Karpas-422 (cell line): ENCODE results near the gene TP73. TPM values are rescaled to one million over a fixed set of nuclear protein-coding genes. Genes with fewer than 3 reads are reported as not detected.
A peak's percentile ranks its signal among the peaks of the same experiment; 100 is the strongest.

Experiments
- DNase-seq: peaks from one replicate; pipeline ENCODE4 v3.0.0-alpha.2; 2015
- H2AFZ ChIP-seq: fragments of 200-600 bp; sonication (generic); 2 replicates; pipeline ENCODE4 v1.6.1; 2014; ENCODE audit warnings: antibody characterized with exemption, low read length, mixed read lengths
- H3K27ac ChIP-seq: fragments of 200-600 bp; sonication (generic); 2 replicates; pipeline ENCODE4 v1.5.1; 2014; ENCODE audit warnings: mild to moderate bottlenecking, low read length, moderate library complexity
- H3K27me3 ChIP-seq: fragments of 200-600 bp; sonication (generic); 2 replicates; pipeline ENCODE4 v1.6.1; 2014; ENCODE audit warnings: low read length, mixed read lengths
- H3K36me3 ChIP-seq: fragments of 200-600 bp; sonication (generic); 2 replicates; pipeline ENCODE4 v1.6.1; 2014; ENCODE audit warnings: low read length, mixed read lengths; ENCODE audit not compliant: insufficient read depth
- H3K4me1 ChIP-seq: fragments of 200-600 bp; sonication (generic); 2 replicates; pipeline ENCODE4 v1.6.1; 2014; ENCODE audit warnings: mild to moderate bottlenecking, low read length, mixed read lengths
- H3K4me2 ChIP-seq: fragments of 200-600 bp; sonication (generic); 2 replicates; pipeline ENCODE4 v1.6.1; 2014; ENCODE audit warnings: low read length, low read depth, mild to moderate bottlenecking; ENCODE audit not compliant: poor library complexity, severe bottlenecking
- H3K4me3 ChIP-seq: fragments of 200-600 bp; sonication (generic); 2 replicates; pipeline ENCODE4 v1.5.1; 2014; ENCODE audit warnings: mild to moderate bottlenecking, antibody characterized with exemption, low read length, mixed read lengths
- H3K79me2 ChIP-seq: fragments of 200-600 bp; sonication (generic); 2 replicates; pipeline ENCODE4 v1.6.1; 2014; ENCODE audit warnings: mild to moderate bottlenecking, low read length, mixed read lengths
- H3K9ac ChIP-seq: fragments of 200-600 bp; sonication (generic); 2 replicates; pipeline ENCODE4 v1.6.0; 2014; ENCODE audit warnings: low read length
- H3K9me2 ChIP-seq: fragments of 200-600 bp; sonication (generic), shearing (Covaris generic); replicated peaks from 2 replicates; pipeline ENCODE4 v1.6.0; 2014; ENCODE audit warnings: mild to moderate bottlenecking, low read length, moderate library complexity; ENCODE audit not compliant: insufficient read depth
- H3K9me3 ChIP-seq: fragments of 300-700, 200-600 bp; sonication (generic); 2 replicates; pipeline ENCODE4 v1.6.1; 2014; ENCODE audit warnings: low read length, mixed read lengths
- H4K20me1 ChIP-seq: fragments of 200-600 bp; sonication (generic); 2 replicates; pipeline ENCODE4 v1.6.1; 2014; ENCODE audit warnings: mild to moderate bottlenecking, antibody characterized with exemption, low read length, low read depth; ENCODE audit not compliant: insufficient read depth
- total RNA-seq: library from RNA; depleted of rRNA; stranded (reverse); fragments of >200 nt; shearing (Covaris generic); gene quantifications from 2 replicates; pipeline ENCODE4 v1.2.3, GENCODE V29; 2014; ENCODE audit warnings: low replicate concordance

Gene TP73
- total RNA-seq, 1 experiment from 2014 or later: 0.52 TPM

GRCh38 chr1:3768811-3769390 lies 116.6 kb downstream of the TP73 start:
- Histone ChIP-seq H2AFZ (no peak overlapping the region), H3K79me2 (no peaks in the 10 kb centered on the region), H3K27me3 (no peaks in the 10 kb centered on the region), H3K9ac (no peak overlapping the region), H3K9me3 (no peaks in the 10 kb centered on the region), H3K4me2 (no peak overlapping the region), H4K20me1 (no peaks in the 10 kb centered on the region), H3K9me2 (no peaks in the 10 kb centered on the region), H3K36me3 (no peaks in the 10 kb centered on the region), H3K4me3 (no peak overlapping the region), H3K4me1 (peaks cover 13% of the 10 kb centered on the region), H3K27ac (no peak overlapping the region)
- DNase-seq: no peak

GRCh38 chr1:3770047-3770765 lies 117.9 kb downstream of the TP73 start:
- H4K20me1 ChIP-seq: no peaks in the 10 kb centered on the region
- no peak for DNase-seq
- no peak overlapping the region for H3K4me3 ChIP-seq
- no peaks in the 10 kb centered on the region for H3K9me2 ChIP-seq
- H3K27ac ChIP-seq: no peak overlapping the region
- no peak overlapping the region for H3K4me2 ChIP-seq
- H3K4me1 ChIP-seq: peaks cover 14% of the 10 kb centered on the region
- no peaks in the 10 kb centered on the region for H3K79me2 ChIP-seq
- no peaks in the 10 kb centered on the region for H3K9me3 ChIP-seq
- H3K36me3 ChIP-seq: no peaks in the 10 kb centered on the region
- no peak overlapping the region for H3K9ac ChIP-seq
- H2AFZ ChIP-seq: no peak overlapping the region
- H3K27me3 ChIP-seq: no peaks in the 10 kb centered on the region

- H3K4me1 ChIP-seq: peaks cover 21% of the 10 kb centered on the region
- peak overlapping the region; percentile 69 for H3K4me3 ChIP-seq
- H3K27me3 ChIP-seq: no peaks in the 10 kb centered on the region
- H3K27ac ChIP-seq: no peak overlapping the region
- H3K9me2 ChIP-seq: no peaks in the 10 kb centered on the region
- H3K9me3 ChIP-seq: no peaks in the 10 kb centered on the region
- H4K20me1 ChIP-seq: no peaks in the 10 kb centered on the region
- peak overlapping the region; percentile 72 for H3K9ac ChIP-seq
- no peaks in the 10 kb centered on the region for H3K36me3 ChIP-seq
- no peak for DNase-seq
- H3K79me2 ChIP-seq: no peaks in the 10 kb centered on the region
- H2AFZ ChIP-seq: peak overlapping the region; percentile 25; the same call in 1 of the 2 replicates
- H3K4me2 ChIP-seq: peak overlapping the region; percentile 83
Observed at GRCh38 chr1:3771108-3772026, 119.1 kb downstream of the TP73 start.

GRCh38 chr1:3772027-3772714 lies 119.9 kb downstream of the TP73 start:
- Histone ChIP-seq H3K4me3 (peak overlapping the region; percentile 69), H4K20me1 (0 out of 2 replicates have a peak, but pooled peaks cover 6% of the 10 kb centered on the region), H3K36me3 (no peaks in the 10 kb centered on the region), H3K27ac (no peak overlapping the region), H3K9me2 (no peaks in the 10 kb centered on the region), H3K79me2 (no peaks in the 10 kb centered on the region), H3K27me3 (no peaks in the 10 kb centered on the region), H3K4me2 (peak overlapping the region; percentile 83), H3K9ac (peak overlapping the region; percentile 72), H3K4me1 (peaks cover 21% of the 10 kb centered on the region), H3K9me3 (no peaks in the 10 kb centered on the region), H2AFZ (peak overlapping the region; percentile 25; the same call in 1 of the 2 replicates)
- DNase-seq: peak; percentile 94

GRCh38 chr1:3772715-3773571 lies 120.6 kb downstream of the TP73 start, which contains the start of gene SMIM1:
Gene SMIM1 (plus strand): TSS chr1:3772749. CDS start chr1:3775374, 2,625 bp downstream.
- Histone ChIP-seq H3K9me3 (no peaks in the 10 kb centered on the region), H4K20me1 (0 out of 2 replicates have a peak, but pooled peaks cover 6% of the 10 kb centered on the region), H3K9ac (peak within 1 kb of the TSS; percentile 72), H3K36me3 (no peaks in the 10 kb centered on the region), H3K4me2 (peak within 1 kb of the TSS; percentile 83), H3K4me1 (peaks cover 21% of the 10 kb centered on the region), H3K79me2 (no peaks in the 10 kb centered on the region), H3K27me3 (no peaks in the 10 kb centered on the region), H3K4me3 (peak within 1 kb of the TSS; percentile 69), H3K9me2 (no peaks in the 10 kb centered on the region), H3K27ac (no peak within 1 kb of the TSS), H2AFZ (peak within 1 kb of the TSS; percentile 25; the same call in 1 of the 2 replicates)
- DNase-seq: no peak

- no peaks in the 10 kb centered on the region for H3K79me2 ChIP-seq
- H3K9me3 ChIP-seq: no peaks in the 10 kb centered on the region
- H3K36me3 ChIP-seq: no peaks in the 10 kb centered on the region
- no peaks in the 10 kb centered on the region for H3K9me2 ChIP-seq
- H2AFZ ChIP-seq: no peak overlapping the region
- DNase-seq: no peak
- no peak overlapping the region for H3K4me2 ChIP-seq
- H3K4me3 ChIP-seq: no peak overlapping the region
- no peak overlapping the region for H3K27ac ChIP-seq
- H3K9ac ChIP-seq: no peak overlapping the region
- H4K20me1 ChIP-seq: 0 out of 2 replicates have a peak, but pooled peaks cover 6% of the 10 kb centered on the region
- H3K4me1 ChIP-seq: peaks cover 21% of the 10 kb centered on the region
- H3K27me3 ChIP-seq: no peaks in the 10 kb centered on the region
Observed at GRCh38 chr1:3773572-3774275, 121.4 kb downstream of the TP73 start.
